Frontal cortex (tissue), 4 donors: Measurements from ENCODE around the gene CACNA1E. TPM values are rescaled to one million over a fixed set of nuclear protein-coding genes. Genes with fewer than 3 reads are reported as not detected.

ENCODE experiments used
- DNase-seq, 2 donors: peaks; one replicate each; pipeline ENCODE4 v3.0.0; 2012; ENCODE audit warnings: low spot score in 2 of 2
- FAIRE-seq: peaks from 2 replicates; lab custom pipeline; 2012; peaks lifted over from hg19 to GRCh38; lab: Jason Lieb, UNC
- total RNA-seq: library from RNA; depleted of rRNA; stranded (reverse); fragments of >200 nt; gene quantifications from one replicate; pipeline ENCODE4 v1.2.3, GENCODE V29; 2014
- donor health status: control.
- donor health status: control.
- donor health status: control.

CACNA1E gene
- total RNA-seq, 1 donor from 2014 or later = 64.4 TPM

- DNase-seq (no peak), FAIRE-seq (no peak)
Observed at GRCh38 chr1:181784039-181784683, 300.8 kb downstream of the CACNA1E start.

GRCh38 chr1:181789395-181789794 lies 306.1 kb downstream of the CACNA1E start:
- FAIRE-seq (no peak), DNase-seq (no peak)

- no peak for FAIRE-seq
Observed at GRCh38 chr1:181791721-181792120, 308.4 kb downstream of the CACNA1E start.

GRCh38 chr1:181793831-181794230 lies 310.5 kb downstream of the CACNA1E start:
- no peak for DNase-seq

More at GRCh38 chr1:181791721-181792120, 308.4 kb downstream of the CACNA1E start:
- no peak for DNase-seq

GRCh38 chr1:181794332-181794731 lies 311.0 kb downstream of the CACNA1E start:
- FAIRE-seq = no peak
- no peak for DNase-seq

More at GRCh38 chr1:181793831-181794230, 310.5 kb downstream of the CACNA1E start:
- no peak for FAIRE-seq

- FAIRE-seq = no peak
- DNase-seq = no peak
Observed at GRCh38 chr1:181798191-181798926, 315.0 kb downstream of the CACNA1E start.

- DNase-seq (no peak), FAIRE-seq (no peak)
Observed at GRCh38 chr1:181801617-181802016, 318.3 kb downstream of the CACNA1E start.

GRCh38 chr1:181802466-181802865 lies 319.1 kb downstream of the CACNA1E start:
- FAIRE-seq (no peak), DNase-seq (no peak)

GRCh38 chr1:181803421-181803820 lies 320.1 kb downstream of the CACNA1E start:
- DNase-seq (no peak), FAIRE-seq (no peak)

- DNase-seq = no peak
- FAIRE-seq = no peak
Observed at GRCh38 chr1:181804989-181805388, 321.7 kb downstream of the CACNA1E start.

GRCh38 chr1:181806746-181807145 lies 323.4 kb downstream of the CACNA1E start:
- DNase-seq = no peak
- no peak for FAIRE-seq

- FAIRE-seq (no peak), DNase-seq (no peak)
Observed at GRCh38 chr1:181807251-181807650, 323.9 kb downstream of the CACNA1E start.

GRCh38 chr1:181809991-181810545 lies 326.8 kb downstream of the CACNA1E start:
- no peak for DNase-seq

GRCh38 chr1:181812208-181812607 lies 328.9 kb downstream of the CACNA1E start:
- FAIRE-seq = no peak
- DNase-seq = no peak

More at GRCh38 chr1:181809991-181810545, 326.8 kb downstream of the CACNA1E start:
- FAIRE-seq = no peak

- no peak for DNase-seq
- no peak for FAIRE-seq
Observed at GRCh38 chr1:181813266-181813665, 329.9 kb downstream of the CACNA1E start.

- DNase-seq (no peak), FAIRE-seq (no peak)
Observed at GRCh38 chr1:181816608-181817007, 333.3 kb downstream of the CACNA1E start.

GRCh38 chr1:181817091-181817490 lies 333.8 kb downstream of the CACNA1E start:
- DNase-seq (no peak), FAIRE-seq (no peak)

GRCh38 chr1:181818459-181818858 lies 335.1 kb downstream of the CACNA1E start:
- FAIRE-seq (no peak), DNase-seq (no peak)

- FAIRE-seq (no peak), DNase-seq (no peak)
Observed at GRCh38 chr1:181818943-181819342, 335.6 kb downstream of the CACNA1E start.

GRCh38 chr1:181821701-181822100 lies 338.4 kb downstream of the CACNA1E start:
- DNase-seq = no peak
- FAIRE-seq = no peak
